A549 (cell line): ENCODE results near the gene FKTN.

Experiments used
- CTCF ChIP-seq: fragments of >200 bp; sonication (Bioruptor Twin); formaldehyde crosslinking; IDR thresholded peaks from 3 replicates; pipeline ENCODE4 v1.5.1; 2016
- HDAC2 ChIP-seq: fragments of 200-600 bp; sonication (generic); IDR thresholded peaks from 2 replicates; pipeline ENCODE4 v1.6.1; 2016
- MAZ ChIP-seq: fragments of 150-350 bp; IDR thresholded peaks from 2 replicates; pipeline ENCODE4 v1.6.1; 2014; ENCODE audit warnings: antibody characterized with exemption, low read depth, low read length, borderline replicate concordance
- PHF8 ChIP-seq: fragments of 200-600 bp; sonication (generic); IDR thresholded peaks from 2 replicates; pipeline ENCODE4 v1.6.1; 2016; ENCODE audit warnings: low read depth, mild to moderate bottlenecking, antibody characterized with exemption, moderate library complexity, borderline replicate concordance
- POLR2A ChIP-seq: IDR thresholded peaks from 2 replicates; pipeline ENCODE4 v1.6.1; 2012; ENCODE audit warnings: mild to moderate bottlenecking, low read length
- RAD21 ChIP-seq, 2 experiments: fragments of >200 bp in 1 of 2; sonication (Bioruptor Twin) in 1 of 2; formaldehyde crosslinking in 1 of 2; IDR thresholded peaks in 1 of 2; conservative IDR thresholded peaks in 1 of 2; 2 replicates in 1 of 2; 3 replicates in 1 of 2; pipeline ENCODE4 v1.6.1; 2012 to 2018; ENCODE audit warnings: inconsistent platforms in 1 of 2
- ZNF302 ChIP-seq: fragments of 250-450 bp; sonication (Bioruptor Pico); IDR thresholded peaks from 2 replicates; pipeline ENCODE4 v1.9.0; 2021; ENCODE audit warnings: inconsistent platforms, mild to moderate bottlenecking, moderate library complexity
- ZSCAN20 ChIP-seq: fragments of 250-450 bp; sonication (Bioruptor Pico); IDR thresholded peaks from 2 replicates; pipeline ENCODE4 v1.8.0; 2022; ENCODE audit warnings: mild to moderate bottlenecking, moderate library complexity

DNA sequence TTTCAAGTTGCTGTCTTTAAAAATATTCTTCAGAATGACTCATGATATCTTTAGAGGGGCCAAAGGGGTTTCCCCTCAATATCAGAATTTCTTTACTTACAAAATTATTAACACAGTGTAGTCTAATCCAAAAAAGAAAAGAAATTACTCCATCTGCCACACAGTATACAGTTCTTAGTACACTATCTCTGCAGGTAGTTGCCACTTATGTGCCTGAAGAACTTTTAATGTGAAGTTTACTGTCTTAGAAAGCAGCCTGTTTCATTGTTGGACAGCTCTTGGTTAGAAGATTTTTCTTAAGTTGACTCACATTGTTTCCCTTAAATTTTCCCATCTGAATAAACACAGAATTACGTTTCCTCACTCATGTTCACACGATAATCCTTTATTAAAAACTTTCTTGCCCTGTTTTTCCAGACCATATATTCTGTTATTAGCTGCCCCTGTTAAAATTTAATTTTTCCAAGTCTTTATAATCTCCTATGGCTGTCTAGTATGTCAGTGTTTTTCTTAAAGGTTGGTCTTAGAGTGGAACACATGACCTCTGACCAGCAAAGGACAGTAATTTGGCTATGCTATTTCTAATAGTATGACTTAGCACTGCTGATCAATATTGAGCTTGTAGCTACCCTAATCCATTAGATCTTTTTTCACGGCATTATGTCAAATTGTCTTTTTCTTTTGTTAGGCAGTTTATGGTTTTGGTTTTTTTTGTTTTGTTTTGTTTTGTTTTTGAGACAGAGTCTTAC is 21.8 kb upstream of the FKTN start:
- TF ChIP-seq ZSCAN20 (no peak), CTCF (no peak), HDAC2 (no peak), POLR2A (no peak), ZNF302 (no peak), MAZ (no peak), PHF8 (no peak), RAD21 (conservative IDR thresholded peaks at IDR 0.05 in 1 of 2, IDR thresholded peaks at IDR 0.05 in 1 of 2) (no peak)
